ENCODE measurements around the gene TARBP2. TPM values are rescaled to one million over a fixed set of nuclear protein-coding genes. Genes with fewer than 3 reads are reported as not detected.
A peak's percentile ranks its signal among the peaks of the same experiment; 100 is the strongest.

Gene TARBP2, protein sequence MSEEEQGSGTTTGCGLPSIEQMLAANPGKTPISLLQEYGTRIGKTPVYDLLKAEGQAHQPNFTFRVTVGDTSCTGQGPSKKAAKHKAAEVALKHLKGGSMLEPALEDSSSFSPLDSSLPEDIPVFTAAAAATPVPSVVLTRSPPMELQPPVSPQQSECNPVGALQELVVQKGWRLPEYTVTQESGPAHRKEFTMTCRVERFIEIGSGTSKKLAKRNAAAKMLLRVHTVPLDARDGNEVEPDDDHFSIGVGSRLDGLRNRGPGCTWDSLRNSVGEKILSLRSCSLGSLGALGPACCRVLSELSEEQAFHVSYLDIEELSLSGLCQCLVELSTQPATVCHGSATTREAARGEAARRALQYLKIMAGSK
- total RNA-seq (32.5 TPM), polyA plus RNA-seq (ENCODE audit: insufficient read depth, low read depth, low replicate concordance) (36.3 TPM)
- long read RNA-seq, donor 1, transcript TARBP2-201 (9 exons, 1,867 nt), result major isoform, 7 of 12 reads
- long read RNA-seq, donor 1, partial matches to known transcripts, result 0 of 12 reads
- long read RNA-seq, donor 1, other reads (novel, unspliced or antisense), result 0 of 12 reads
- long read RNA-seq, donor 2, partial matches to known transcripts, result 0 of 10 reads
- long read RNA-seq, donor 2, other reads (novel, unspliced or antisense), result 0 of 10 reads
- long read RNA-seq, donor 3, partial matches to known transcripts, result 0 of 5 reads
- long read RNA-seq, donor 3, other reads (novel, unspliced or antisense), result 0 of 5 reads
- long read RNA-seq, donor 4, transcript TARBP2-201 (9 exons, 1,867 nt), result major isoform, 5 of 8 reads
- long read RNA-seq, donor 4, partial matches to known transcripts, result 0 of 8 reads
- long read RNA-seq, donor 4, other reads (novel, unspliced or antisense), result 0 of 8 reads
- long read RNA-seq, donor 5, partial matches to known transcripts, result 0 of 2 reads
- long read RNA-seq, donor 5, other reads (novel, unspliced or antisense), result 0 of 2 reads
- long read RNA-seq, donor 6, partial matches to known transcripts, result 0 of 6 reads
- long read RNA-seq, donor 6, other reads (novel, unspliced or antisense), result 0 of 6 reads
- long read RNA-seq, donor 7, partial matches to known transcripts, result 8 of 27 reads
- long read RNA-seq, donor 7, other reads (novel, unspliced or antisense), result 16 of 27 reads
- long read RNA-seq, donor 8, partial matches to known transcripts, result 0 of 5 reads
- long read RNA-seq, donor 8, other reads (novel, unspliced or antisense), result 0 of 5 reads
- long read RNA-seq, donor 9, partial matches to known transcripts, result 0 of 6 reads
- long read RNA-seq, donor 9, other reads (novel, unspliced or antisense), result 0 of 6 reads
- long read RNA-seq, donor 10, transcript TARBP2-201 (9 exons, 1,867 nt), result major isoform, 6 of 6 reads
- long read RNA-seq, donor 10, partial matches to known transcripts, result 0 of 6 reads
- long read RNA-seq, donor 10, other reads (novel, unspliced or antisense), result 0 of 6 reads

DNA sequence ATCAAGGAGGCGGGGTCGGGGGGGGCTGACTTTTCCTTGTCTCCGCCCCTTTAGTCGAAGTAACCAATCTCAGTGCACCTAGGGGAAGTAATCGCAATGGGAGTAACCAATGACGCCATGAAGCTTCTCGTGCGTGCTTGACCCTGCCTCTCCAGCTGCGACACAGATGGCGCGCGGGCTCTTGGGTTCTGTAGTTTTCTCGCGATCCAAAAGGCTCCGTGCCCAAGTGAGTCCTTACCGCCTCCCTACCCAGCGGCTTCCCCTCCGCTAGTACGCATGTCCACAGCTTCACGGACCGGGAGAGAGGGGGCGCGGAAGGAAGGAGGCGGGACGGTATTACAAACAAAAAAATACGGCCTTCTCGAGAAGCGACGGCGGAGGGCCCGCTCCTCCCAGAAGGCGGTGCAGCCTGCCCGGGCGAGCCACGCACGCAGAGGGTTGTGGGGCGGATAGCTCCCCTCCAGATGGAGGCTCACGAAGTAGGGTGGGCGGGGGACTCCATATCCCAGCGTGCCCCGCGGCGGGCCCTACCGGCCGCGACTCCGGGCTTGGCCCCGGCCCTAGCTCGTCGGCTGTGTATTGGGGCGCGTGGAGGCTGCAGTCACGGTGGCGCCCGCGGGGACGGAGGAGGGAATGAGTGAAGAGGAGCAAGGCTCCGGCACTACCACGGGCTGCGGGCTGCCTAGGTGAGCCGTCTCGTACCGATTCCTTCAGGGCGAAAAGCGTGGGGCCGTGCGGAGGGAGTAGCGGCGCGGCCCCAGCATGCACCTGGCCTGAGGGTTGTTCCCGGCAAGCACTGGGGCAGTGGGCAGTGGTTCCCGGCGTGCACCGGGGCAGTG, at the start of gene TARBP2:
Gene TARBP2, plus strand, starts transcription at position 508 of the 839 bp plus-strand sequence. Its CDS starts 126 bp downstream, at position 634.
- Histone ChIP-seq H3K4me3 (ENCODE audit: low read length in 3 of 3) (peak within 1 kb of the TSS; percentile 82 to 95 (median 83)), H3K27ac (ENCODE audit: low read depth in 2 of 2, low read length in 2 of 2) (peak within 1 kb of the TSS; percentile 98 to 100), H3K27me3 (ENCODE audit: control insufficient read depth, insufficient read depth, low read length) (no peaks in the 10 kb centered on the region), H3K9me3 (ENCODE audit: control insufficient read depth in 2 of 3, insufficient read depth in 1 of 3, low read length in 3 of 3) (no peaks in the 10 kb centered on the region), H3K9ac (ENCODE audit: low read length in 3 of 3) (peak within 1 kb of the TSS; percentile 79 to 100 (median 91)), H3K36me3 (ENCODE audit: control insufficient read depth in 2 of 3, insufficient read depth in 3 of 3, low read length in 3 of 3) (peaks cover 0 to 8% (median 4%) of the 10 kb centered on the region in 3 donors), H3K4me1 (ENCODE audit: control insufficient read depth in 2 of 3, insufficient read depth in 2 of 3, low read depth in 1 of 3, low read length in 3 of 3) (peaks cover 2 to 31% (median 20%) of the 10 kb centered on the region in 3 donors)
- TF ChIP-seq, protein P1, sequence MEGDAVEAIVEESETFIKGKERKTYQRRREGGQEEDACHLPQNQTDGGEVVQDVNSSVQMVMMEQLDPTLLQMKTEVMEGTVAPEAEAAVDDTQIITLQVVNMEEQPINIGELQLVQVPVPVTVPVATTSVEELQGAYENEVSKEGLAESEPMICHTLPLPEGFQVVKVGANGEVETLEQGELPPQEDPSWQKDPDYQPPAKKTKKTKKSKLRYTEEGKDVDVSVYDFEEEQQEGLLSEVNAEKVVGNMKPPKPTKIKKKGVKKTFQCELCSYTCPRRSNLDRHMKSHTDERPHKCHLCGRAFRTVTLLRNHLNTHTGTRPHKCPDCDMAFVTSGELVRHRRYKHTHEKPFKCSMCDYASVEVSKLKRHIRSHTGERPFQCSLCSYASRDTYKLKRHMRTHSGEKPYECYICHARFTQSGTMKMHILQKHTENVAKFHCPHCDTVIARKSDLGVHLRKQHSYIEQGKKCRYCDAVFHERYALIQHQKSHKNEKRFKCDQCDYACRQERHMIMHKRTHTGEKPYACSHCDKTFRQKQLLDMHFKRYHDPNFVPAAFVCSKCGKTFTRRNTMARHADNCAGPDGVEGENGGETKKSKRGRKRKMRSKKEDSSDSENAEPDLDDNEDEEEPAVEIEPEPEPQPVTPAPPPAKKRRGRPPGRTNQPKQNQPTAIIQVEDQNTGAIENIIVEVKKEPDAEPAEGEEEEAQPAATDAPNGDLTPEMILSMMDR (IDR thresholded peaks at IDR 0.05; ENCODE audit: borderline replicate concordance, extremely low read depth, insufficient read depth), result no peak
- peak; percentile 98 for FAIRE-seq
- intact Hi-C loops (cut with DNase I), result no loop called here
- peak; percentile 99 to 100 (median 99) for DNase-seq

DNA sequence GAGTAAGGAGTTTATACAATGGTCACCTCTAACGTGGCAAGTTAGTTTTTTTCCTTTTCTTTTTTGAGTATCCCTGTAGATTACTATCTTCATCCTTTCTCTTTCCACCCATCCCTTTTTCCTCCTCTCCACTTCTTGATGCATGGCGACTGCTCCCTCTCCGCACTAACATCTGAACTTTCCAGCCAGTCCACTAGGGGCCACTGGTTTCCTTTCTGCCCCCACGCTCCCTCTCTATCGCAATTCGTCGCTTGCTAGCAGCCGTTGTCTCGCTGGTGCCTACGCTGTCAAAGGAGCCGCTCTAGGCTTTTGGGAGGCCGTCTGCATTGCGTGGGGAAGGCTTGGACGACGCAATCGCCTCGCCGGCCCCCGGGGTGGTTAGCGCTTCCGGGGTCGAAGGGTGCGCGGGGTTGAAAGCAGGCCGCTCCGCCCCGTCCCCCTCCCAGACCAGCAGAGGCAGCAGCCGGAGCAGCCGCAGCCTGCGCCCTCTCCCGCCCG, 49.4 kb upstream of the TARBP2 start, which contains the start of gene PCBP2:
Gene PCBP2, plus strand, starts transcription at position 442 of the 498 bp plus-strand sequence. CDS start 2,699 bp downstream, outside the sequence.
- H3K4me1 ChIP-seq (ENCODE audit: control insufficient read depth in 2 of 3, insufficient read depth in 2 of 3, low read depth in 1 of 3, low read length in 3 of 3), result peaks cover 5 to 15% (median 12%) of the 10 kb centered on the region in 3 donors
- intact Hi-C loops (cut with DNase I), result no loop called here
- peaks cover 15 to 31% (median 20%) of the 10 kb centered on the region in 3 donors for H3K36me3 ChIP-seq (ENCODE audit: control insufficient read depth in 2 of 3, insufficient read depth in 3 of 3, low read length in 3 of 3)
- TF ChIP-seq, protein P1 (IDR thresholded peaks at IDR 0.05; ENCODE audit: borderline replicate concordance, extremely low read depth, insufficient read depth), result peak; percentile 94
- peak; percentile 99 to 100 (median 99) for DNase-seq
- no peaks in the 10 kb centered on the region for H3K9me3 ChIP-seq (ENCODE audit: control insufficient read depth in 2 of 3, insufficient read depth in 1 of 3, low read length in 3 of 3)
- peak within 1 kb of the TSS; percentile 79 to 89 (median 82) for H3K4me3 ChIP-seq (ENCODE audit: low read length in 3 of 3)
- peak within 1 kb of the TSS; percentile 99 for H3K27ac ChIP-seq (ENCODE audit: low read depth in 2 of 2, low read length in 2 of 2)
- H3K9ac ChIP-seq (ENCODE audit: low read length in 3 of 3), result peak within 1 kb of the TSS; percentile 79 to 91 (median 89)
- peak; percentile 90 for FAIRE-seq
- no peaks in the 10 kb centered on the region for H3K27me3 ChIP-seq (ENCODE audit: control insufficient read depth, insufficient read depth, low read length)
